Upper lobe of right lung (tissue), 1 donor: ENCODE results near the gene RAMAC. TPM values are rescaled to one million over a fixed set of nuclear protein-coding genes. Genes with fewer than 3 reads are reported as not detected.

ENCODE experiments used
- ATAC-seq: fragments of 200-7000 bp; cut with Tn5 transposase; one replicate; pipeline ENCODE4 v1.9.1; 2020; ENCODE audit warnings: mild to moderate bottlenecking, moderate library complexity
- DNase-seq: peaks from one replicate; pipeline ENCODE4 v3.0.0-alpha.2; 2020
- H3K27ac ChIP-seq: fragments of 200-600 bp; one replicate; pipeline ENCODE4 v1.8.0; 2022
- H3K27me3 ChIP-seq: fragments of 200-600 bp; one replicate; pipeline ENCODE4 v1.8.0; 2022; ENCODE audit warnings: mild to moderate bottlenecking
- H3K36me3 ChIP-seq: fragments of 200-600 bp; one replicate; pipeline ENCODE4 v1.8.0; 2022
- H3K4me1 ChIP-seq: fragments of 200-600 bp; one replicate; pipeline ENCODE4 v1.8.0; 2022
- H3K4me3 ChIP-seq: fragments of 200-600 bp; one replicate; pipeline ENCODE4 v1.8.0; 2022; ENCODE audit warnings: mild to moderate bottlenecking
- H3K9me3 ChIP-seq: fragments of 200-600 bp; one replicate; pipeline ENCODE4 v1.8.0; 2022
- intact Hi-C: fragments of 100-400 bp; cut with DNase I; formaldehyde crosslinking; loops from one replicate; pipeline ENCODE4 v1.11.0; 2022
- total RNA-seq: library from RNA; stranded (reverse); fragmentation: NEBNext Ultra II Directional; extraction: Animal tissue kit (Norgen Biotek cat#: 25700); gene quantifications from one replicate; pipeline ENCODE4 v1.2.1, GENCODE V29; 2021
- TF ChIP-seq, protein P1 (sequence below): fragments of 200-600 bp; IDR thresholded peaks from one replicate; pipeline ENCODE4 v1.8.0; 2022; ENCODE audit warnings: antibody characterized with exemption
- donor health status: DM: no; HTN: yes; CAD: no; lungs with severe emphysema.

The RAMAC gene
- total RNA-seq, 1 donor from 2014 or later, result 15.4 TPM

DNA sequence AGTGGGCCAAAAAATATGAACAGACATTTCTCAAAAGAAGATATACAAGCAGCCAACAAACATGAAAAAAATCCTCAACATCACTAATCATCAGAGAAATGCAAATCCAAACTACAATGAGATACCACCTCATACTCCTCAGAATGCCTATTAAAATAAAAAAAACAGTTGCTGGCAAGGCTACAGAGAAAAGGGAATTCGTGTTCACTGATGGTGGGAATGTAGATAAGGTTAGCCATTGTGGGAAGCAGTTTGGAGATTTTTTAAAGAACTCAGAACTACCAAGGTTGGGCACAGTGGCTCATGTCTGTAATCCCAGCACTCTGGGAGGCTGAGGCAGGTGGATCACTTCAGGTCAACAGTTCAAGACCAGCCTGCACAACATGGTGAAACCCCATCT is 53.2 kb downstream of the RAMAC start:
- intact Hi-C loops, result no loop called here
- H3K4me1 ChIP-seq, result no peaks in the 10 kb centered on the region
- ATAC-seq, result no peak
- no peaks in the 10 kb centered on the region for H3K9me3 ChIP-seq
- peaks cover 39% of the 10 kb centered on the region for H3K36me3 ChIP-seq
- H3K27me3 ChIP-seq, result no peaks in the 10 kb centered on the region
- H3K27ac ChIP-seq, result no peak overlapping the region
- TF ChIP-seq, protein P1, sequence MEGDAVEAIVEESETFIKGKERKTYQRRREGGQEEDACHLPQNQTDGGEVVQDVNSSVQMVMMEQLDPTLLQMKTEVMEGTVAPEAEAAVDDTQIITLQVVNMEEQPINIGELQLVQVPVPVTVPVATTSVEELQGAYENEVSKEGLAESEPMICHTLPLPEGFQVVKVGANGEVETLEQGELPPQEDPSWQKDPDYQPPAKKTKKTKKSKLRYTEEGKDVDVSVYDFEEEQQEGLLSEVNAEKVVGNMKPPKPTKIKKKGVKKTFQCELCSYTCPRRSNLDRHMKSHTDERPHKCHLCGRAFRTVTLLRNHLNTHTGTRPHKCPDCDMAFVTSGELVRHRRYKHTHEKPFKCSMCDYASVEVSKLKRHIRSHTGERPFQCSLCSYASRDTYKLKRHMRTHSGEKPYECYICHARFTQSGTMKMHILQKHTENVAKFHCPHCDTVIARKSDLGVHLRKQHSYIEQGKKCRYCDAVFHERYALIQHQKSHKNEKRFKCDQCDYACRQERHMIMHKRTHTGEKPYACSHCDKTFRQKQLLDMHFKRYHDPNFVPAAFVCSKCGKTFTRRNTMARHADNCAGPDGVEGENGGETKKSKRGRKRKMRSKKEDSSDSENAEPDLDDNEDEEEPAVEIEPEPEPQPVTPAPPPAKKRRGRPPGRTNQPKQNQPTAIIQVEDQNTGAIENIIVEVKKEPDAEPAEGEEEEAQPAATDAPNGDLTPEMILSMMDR, result no peak
- H3K4me3 ChIP-seq, result no peak overlapping the region
- DNase-seq, result no peak

Other genes with a start within 250 kb of the RAMAC start
- not detected for gene FSD2, start 180.1 kb upstream of the RAMAC start, total RNA-seq
- gene WHAMM, start 176.6 kb upstream of the RAMAC start, total RNA-seq, result 13.1 TPM
- 16.4 TPM for gene HOMER2, start 33.5 kb upstream of the RAMAC start, total RNA-seq
- 23.0 TPM for gene C15orf40, start 25.4 kb downstream of the RAMAC start, total RNA-seq
- 44.6 TPM for gene BTBD1, start 81.0 kb downstream of the RAMAC start, total RNA-seq
- gene TM6SF1, start 121.4 kb downstream of the RAMAC start, total RNA-seq, result 25.4 TPM
- 40.3 TPM for gene HDGFL3, start 221.6 kb downstream of the RAMAC start, total RNA-seq